HG03354 (cell line): ENCODE data around the gene ATN1.

Experiments used
- ATAC-seq: cut with Tn5 transposase; IDR thresholded peaks from one replicate; pipeline ENCODE4 v1.9.1; 2021; ENCODE audit warnings: mild to moderate bottlenecking; ENCODE audit not compliant: unreplicated experiment, poor library complexity, severe bottlenecking

The ATN1 gene

GRCh38 chr12:6941782-6942181, 14.0 kb downstream of the ATN1 start:
- ATAC-seq: no peak

DNA sequence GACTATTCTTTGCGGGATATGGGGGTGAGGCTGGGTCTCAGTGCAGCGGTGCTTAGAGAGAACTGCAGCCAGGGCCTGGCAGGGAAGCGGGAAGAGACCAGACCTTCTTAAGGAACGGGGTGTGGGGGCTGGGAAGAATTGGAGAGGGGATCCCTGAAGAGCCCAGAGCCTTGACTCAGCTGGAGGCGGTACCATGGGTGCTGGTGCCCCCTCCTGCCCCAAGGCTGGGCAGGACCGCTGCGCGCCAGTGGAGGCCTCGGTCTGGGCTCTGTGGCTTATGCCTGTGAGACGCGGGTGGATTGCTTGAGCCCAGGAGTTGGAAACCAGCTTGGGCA, 14.5 kb downstream of the ATN1 start:
- no peak for ATAC-seq

GRCh38 chr12:6943389-6943721, 15.6 kb downstream of the ATN1 start:
- ATAC-seq: peak; percentile 43

DNA sequence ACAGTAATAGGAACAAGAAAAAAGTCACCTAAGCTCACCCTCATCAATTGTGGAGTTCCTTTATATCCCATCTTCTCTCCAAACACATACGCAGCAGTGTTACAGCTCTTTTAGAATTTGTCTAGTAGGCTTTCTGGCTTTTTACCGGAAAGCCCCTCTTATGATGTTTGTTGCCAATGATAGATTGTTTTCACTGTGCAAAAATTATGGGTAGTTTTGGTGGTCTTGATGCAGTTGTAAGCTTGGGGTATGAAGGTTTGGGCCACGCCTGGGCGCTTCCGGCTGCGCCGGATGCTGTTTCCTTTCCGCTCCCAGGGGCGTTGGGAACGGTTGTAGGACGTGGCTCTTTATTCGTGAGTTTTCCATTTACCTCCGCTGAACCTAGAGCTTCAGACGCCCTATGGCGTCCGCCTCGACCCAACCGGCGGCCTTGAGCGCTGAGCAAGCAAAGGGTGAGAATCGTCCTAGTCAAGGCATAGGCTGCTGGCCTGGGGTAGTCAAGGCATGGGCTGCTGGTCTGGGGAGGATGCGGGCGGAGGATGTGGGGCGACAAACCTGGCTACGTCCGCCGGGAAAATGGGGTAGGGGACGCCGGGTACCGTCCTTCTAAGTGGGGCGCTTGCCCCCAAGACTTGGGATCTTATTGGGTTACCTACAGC, 16.1 kb downstream of the ATN1 start, which contains the start of the genes C12orf57 and RNU7-1:
Gene C12orf57, plus strand, starts transcription at position 301 of the 659 bp plus-strand sequence. Its CDS starts 100 bp downstream, at position 401.
Gene RNU7-1, plus strand, starts transcription at position 95 of the 659 bp plus-strand sequence.
- ATAC-seq: peak; percentile 46

DNA sequence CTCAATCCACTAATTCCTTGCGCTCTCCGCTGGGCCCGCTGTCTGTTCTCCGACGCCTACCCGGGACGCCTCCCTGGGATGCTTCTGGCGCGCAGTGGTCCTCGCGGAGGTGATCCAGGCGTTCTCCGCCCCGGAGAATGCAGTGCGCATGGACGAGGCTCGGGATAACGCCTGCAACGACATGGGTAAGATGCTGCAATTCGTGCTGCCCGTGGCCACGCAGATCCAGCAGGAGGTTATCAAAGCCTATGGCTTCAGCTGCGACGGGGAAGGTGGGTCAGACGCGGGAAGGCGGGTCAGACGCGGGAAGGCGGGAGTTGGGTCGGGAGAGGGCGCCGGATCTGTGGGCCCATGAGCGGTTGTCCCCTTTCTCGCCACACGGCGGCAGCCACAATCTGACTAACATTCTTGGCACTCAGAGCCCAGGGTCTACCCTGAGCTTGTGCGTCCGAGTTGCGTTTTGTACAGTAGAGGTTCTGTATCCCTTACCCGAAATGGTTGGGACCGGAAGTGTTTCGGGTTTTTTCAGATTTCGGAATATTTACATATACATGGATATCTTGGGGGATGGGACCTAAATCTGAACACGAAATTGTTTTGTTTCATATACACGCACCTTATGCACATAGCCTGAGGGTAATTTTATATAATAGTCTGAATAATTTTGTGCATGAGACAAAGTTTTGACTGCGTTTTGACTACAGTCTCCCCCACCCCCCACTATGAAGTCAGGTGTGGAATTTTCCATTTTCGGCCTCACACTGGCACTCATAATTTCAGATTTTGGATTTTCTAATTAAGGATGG, 16.8 kb downstream of the ATN1 start:
- ATAC-seq: peak; percentile 48

DNA sequence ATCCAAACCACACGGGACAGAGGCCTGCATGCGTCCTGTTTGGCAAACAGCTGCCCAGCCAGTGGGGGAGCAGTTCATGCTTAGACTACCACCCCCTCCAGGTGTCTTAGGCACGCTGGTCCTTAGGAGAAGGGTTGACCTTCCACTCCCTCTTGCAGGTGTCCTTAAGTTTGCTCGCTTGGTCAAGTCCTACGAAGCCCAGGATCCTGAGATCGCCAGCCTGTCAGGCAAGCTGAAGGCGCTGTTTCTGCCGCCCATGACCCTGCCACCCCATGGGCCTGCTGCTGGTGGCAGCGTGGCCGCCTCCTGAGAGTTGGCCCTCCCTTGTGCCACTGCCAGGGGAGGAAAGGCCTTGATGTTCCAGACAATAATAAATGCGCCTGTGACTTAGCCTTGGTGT, 17.9 kb downstream of the ATN1 start:
- ATAC-seq: no peak

- ATAC-seq: peak; percentile 22
Observed at GRCh38 chr12:6946033-6946919, 18.5 kb downstream of the ATN1 start.

GRCh38 chr12:6946920-6947374, 19.2 kb downstream of the ATN1 start:
- no peak for ATAC-seq

- no peak for ATAC-seq
Observed at GRCh38 chr12:6947615-6948014, 19.9 kb downstream of the ATN1 start.

GRCh38 chr12:6948873-6949594, 21.3 kb downstream of the ATN1 start:
- no peak for ATAC-seq

- ATAC-seq: no peak
Observed at GRCh38 chr12:6950401-6950801, 22.6 kb downstream of the ATN1 start.

DNA sequence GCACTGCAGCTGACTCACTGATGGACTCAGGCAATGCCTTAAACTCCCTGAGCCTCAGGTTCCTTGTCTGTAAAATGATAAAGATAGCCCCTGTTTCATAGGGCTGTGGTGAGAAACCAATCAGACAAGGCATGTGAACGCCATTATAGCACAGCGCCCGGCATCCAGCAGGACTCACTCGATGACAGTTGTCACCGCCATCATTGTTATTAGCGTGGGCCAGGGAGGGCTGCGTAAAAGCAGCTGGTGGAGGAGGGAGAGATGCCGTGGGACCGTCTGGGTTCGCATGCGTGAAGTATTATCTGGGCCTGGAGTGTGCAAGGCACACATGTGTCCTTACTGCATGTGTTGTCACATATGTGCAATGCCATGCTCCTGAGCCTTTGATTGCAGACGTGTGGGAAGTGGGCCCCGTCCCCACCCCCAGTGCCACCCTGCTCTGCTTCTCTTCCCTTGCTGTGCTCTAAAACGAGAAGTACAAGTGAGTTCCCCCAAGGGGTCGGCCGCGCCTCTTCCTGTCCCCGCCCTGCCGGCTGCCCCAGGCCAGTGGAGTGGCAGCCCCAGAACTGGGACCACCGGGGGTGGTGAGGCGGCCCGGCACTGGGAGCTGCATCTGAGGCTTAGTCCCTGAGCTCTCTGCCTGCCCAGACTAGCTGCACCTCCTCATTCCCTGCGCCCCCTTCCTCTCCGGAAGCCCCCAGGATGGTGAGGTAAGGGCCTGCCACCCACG, 23.2 kb downstream of the ATN1 start, which contains the start of gene PTPN6:
Gene PTPN6, plus strand, starts transcription at position 546 of the 730 bp plus-strand sequence. Its CDS starts 157 bp downstream, at position 703.
- no peak for ATAC-seq

DNA sequence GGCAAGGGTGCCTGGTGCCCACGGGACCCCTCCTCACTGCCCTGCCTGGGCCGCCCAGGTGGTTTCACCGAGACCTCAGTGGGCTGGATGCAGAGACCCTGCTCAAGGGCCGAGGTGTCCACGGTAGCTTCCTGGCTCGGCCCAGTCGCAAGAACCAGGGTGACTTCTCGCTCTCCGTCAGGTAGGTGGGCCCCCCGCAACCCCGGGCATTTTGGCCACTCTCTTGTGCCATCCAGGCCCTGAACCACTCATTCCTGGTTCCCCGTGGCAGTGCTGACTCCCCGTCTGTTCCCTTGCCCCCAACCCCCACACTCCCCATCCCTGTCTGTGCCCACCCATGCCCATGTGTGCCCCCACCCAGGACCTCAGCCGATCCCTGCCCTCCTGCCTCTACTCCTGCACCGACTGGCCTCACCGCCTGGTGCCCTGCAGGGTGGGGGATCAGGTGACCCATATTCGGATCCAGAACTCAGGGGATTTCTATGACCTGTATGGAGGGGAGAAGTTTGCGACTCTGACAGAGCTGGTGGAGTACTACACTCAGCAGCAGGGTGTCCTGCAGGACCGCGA, 23.9 kb downstream of the ATN1 start:
- no peak for ATAC-seq

- ATAC-seq: no peak
Observed at GRCh38 chr12:6952121-6952862, 24.5 kb downstream of the ATN1 start.

DNA sequence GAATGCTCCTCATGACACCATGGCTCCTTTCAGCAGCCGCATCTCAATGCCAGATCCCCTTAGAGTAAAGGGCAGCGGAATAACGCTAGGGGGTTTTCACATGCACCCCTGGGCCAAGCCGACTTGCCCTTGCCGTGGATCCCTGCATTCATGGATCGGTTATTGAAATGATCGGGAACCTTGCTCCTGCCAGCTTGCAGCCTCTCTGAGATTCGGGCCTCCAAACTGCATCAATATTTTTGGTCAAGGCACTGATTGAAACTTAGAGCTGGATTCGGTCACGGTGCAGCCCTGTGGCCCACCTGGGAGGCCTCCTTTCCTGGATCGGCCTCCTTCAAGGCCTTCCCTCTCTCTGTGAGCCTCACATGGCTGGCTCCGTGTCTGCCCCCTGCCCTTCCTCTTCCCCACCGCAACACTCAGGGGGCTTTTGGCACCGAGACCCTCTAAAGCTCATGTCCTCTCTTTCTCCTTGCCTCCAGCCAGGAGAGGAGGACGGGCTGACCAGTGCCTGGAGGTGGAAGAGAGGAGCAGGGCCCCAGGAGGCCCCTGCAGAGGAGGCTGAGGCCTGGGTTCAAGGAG, 25.2 kb downstream of the ATN1 start:
- peak; percentile 5 for ATAC-seq

DNA sequence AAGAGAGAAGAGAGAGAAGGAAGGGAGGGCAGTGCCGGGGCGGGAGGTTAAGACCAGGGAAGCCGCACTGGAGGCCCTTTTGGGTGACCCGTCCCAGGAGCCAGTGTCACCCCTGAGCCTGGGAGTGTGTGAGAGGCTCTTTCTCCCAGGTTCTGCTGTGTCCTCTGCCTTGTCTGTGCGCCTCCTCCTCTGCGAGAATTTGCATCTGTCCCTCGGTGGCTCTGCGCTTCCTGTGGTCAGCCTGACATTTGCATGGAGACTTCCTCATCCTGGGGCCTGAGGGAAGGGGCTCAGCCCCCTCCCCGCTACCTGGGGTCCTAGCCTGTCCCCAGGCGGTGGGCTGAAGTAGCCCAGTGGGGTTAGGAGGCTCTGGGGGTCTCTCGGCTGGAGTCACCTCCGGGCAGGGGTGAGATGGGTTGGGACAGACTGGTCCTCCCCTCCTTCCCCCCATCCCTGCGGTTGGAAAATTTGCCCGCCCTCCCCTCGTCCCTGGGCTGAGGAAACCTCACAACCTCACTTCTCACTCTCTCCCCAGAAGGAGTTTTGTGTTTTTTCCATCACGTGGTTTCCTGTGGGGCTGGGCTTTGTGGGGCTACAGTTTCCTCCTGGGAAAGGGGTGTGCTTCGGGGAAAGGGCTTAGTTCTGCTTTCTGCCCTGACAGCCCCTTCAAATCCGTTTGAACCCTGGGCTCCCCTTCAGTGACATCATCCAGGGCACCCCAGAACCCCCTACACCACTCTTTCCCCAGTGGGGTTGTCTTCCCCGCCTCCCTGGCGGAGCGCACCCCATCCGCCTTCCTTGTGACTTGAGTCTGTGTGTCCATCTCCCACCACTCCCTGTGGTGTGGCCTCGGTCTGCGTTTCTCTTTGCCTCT, 25.9 kb downstream of the ATN1 start:
- ATAC-seq: peak; percentile 50
